ENCODE data around the gene STRA6. TPM values are rescaled to one million over a fixed set of nuclear protein-coding genes. Genes with fewer than 3 reads are reported as not detected.
A peak's percentile ranks its signal among the peaks of the same experiment; 100 is the strongest.

STRA6 gene
- polyA plus RNA-seq, 4 donors: 23.9 to 57.7 (median 40.7) TPM

DNA sequence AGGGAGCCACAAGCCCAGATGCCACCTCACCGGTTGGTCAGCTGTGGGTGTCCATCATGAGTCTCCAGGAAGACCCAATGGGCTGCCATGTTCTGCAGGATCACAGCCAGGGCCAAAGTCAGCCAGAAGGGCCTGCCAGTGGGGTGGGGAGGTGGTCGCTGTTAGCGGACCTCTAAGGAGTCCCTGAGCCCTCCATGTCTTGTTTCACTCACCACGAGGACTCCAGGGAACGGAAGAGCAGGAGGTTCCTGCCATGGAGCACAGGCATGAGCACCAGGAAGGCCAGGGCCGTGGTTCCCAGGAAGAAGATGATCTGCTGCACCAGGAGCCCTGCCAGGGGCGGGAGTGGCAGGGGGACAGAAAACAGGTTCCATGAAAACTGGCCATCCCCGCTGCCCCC is 20.5 kb downstream of the STRA6 start:
- no peak for DNase-seq (ENCODE audit: low read depth in 4 of 4, low spot score in 3 of 4)

DNA sequence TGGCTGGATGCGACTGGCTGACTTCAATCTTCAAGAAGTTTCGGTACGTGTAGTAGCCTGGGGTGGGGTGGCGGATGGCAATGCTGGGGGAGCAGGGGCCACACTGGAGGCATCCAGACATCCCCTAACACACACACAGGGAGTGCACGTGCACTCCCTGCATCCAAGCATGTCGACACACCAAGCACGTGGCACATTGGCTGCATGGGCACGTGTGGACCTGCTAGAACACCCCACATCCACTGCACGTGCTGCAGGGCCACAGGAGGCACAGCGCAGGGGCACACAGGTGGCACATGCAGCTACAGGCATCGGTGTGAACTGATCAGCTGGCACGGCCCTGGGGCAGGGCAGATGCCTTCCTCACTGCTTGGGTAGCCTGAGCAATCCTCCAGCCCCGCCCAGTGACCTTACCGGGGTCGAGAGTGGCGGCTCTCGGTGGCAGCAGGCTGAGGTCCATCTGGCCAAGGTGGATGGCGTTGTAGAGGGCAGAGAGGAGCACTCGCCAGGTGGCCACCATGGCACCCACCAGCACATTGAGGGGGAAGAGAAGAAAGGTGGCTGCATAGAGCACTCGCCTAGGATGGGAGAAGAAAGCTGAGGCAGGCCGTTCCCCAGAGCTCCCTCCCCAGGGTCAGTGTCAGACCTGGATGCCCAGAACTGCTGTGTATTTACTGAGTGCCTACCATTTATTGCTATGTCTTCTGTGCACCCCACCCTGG is 21.5 kb downstream of the STRA6 start:
- no peak for DNase-seq (ENCODE audit: low read depth in 4 of 4, low spot score in 3 of 4)

DNA sequence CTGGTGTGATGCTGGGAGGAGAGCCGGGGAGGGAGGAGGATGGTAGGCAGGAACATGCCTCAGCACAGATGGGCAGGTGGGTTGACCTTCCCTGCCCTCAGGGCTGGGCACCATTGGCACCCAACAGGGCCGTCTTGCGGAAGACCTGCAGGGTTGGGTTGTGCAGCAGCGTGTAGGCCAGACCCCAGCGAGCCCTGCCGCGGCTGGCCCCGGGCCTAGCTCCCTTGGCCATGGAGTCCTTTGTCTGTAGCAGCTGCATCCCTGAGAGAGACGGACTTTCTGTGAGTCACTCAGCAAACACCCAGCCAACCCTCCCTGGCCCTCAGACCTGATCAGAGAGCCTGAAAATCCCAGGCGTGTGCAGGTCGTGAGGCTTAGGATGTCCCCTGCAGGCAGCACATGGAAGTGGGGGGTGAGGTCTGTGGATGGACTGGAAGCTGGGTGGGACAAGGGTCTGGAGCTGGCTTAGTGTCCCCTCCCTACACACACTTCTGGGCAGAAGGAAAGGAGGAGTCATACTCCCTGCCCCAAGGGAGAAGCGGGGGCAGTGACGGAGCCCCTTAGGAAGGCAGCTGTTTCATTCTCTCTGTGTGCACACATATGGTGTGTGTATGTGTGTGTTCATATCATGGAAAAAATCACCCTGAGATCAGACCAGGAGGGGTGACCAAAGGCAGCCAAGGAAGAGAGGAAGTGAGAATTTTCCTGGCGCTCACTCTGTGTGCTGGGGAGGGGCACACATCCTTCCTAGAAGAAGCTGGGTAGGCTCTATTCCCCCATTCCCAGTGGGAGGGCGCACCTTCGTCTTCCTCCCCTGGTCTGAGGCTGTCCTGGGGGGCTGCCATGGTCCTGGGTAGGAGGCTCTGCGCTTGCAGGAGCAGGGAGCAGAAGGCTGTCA is 22.4 kb downstream of the STRA6 start:
- no peak for DNase-seq (ENCODE audit: low read depth in 4 of 4, low spot score in 3 of 4)

DNA sequence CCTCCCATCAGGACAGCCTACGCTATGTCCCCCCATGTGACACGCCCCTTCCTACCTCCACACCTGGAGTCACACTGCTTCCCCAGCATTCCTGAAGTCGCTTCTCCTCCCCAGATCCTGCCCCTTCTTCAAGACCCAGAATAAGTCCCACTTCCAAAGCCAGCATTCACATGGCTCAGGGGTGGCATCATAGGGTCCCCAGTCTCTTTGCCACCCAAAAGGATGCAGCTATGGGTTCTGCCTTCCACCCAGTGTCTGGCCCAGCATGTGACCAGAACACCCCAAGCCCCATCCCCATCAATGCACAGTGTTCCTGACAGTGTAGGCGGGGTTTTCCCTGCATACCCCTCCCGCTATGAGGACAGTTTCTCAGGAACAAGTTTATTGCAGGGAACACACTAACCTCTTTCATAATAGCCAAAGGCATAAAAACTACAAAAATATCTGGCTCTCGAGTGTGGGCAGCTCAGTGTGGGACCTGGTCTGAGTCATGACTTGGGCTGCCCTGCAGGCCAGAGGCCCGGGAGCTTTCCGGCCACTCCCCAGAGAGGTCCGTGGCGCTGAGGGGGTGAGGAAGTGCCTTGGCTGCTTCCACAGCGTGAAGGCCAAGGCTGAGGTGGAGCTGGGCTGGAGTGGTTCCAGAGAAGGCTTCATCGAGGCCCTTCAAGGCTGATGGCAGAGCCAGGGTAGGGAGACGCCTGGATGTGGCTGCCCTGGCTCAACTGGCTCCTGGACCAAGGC is 23.3 kb downstream of the STRA6 start:
- no peak for DNase-seq (ENCODE audit: low read depth in 4 of 4, low spot score in 3 of 4)

DNA sequence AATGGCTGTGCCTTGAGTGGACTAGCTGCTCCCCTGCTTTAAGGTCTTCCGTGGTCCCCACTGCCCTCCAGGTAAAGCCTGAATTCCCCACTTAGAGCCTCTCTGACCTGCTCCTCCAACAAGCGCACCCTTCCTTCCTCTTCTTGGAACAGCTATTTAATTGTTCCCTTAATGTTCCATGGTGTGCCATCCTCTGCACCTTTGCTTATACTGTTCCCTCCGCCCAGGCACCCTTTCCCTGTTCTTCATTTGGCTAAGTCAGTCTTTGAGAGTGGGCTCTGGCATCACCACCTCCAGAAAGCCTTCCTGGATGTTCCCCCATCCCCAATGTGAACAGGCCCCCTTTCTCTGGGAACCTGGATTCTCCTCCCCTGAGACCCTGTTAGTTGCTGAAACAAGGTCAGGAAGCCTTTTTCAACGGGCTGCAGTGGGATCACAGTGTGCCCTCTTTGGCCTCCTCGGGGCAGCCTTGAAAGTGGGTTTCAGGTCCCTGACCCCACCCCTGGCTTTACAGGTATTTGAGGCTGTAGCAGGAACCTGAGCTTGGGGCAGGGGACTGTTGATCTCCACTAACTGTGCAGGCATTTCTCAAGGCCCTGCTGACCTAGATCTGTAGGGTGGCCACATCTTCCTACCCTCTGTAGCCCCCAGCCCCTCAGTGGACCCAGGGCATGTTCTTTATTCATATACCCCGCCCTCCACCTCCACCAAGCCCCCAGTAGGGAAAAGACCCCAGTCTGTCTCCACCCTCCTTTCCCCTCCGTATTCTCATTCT is 24.1 kb downstream of the STRA6 start:
- no peak for DNase-seq (ENCODE audit: low read depth in 4 of 4, low spot score in 3 of 4)

DNA sequence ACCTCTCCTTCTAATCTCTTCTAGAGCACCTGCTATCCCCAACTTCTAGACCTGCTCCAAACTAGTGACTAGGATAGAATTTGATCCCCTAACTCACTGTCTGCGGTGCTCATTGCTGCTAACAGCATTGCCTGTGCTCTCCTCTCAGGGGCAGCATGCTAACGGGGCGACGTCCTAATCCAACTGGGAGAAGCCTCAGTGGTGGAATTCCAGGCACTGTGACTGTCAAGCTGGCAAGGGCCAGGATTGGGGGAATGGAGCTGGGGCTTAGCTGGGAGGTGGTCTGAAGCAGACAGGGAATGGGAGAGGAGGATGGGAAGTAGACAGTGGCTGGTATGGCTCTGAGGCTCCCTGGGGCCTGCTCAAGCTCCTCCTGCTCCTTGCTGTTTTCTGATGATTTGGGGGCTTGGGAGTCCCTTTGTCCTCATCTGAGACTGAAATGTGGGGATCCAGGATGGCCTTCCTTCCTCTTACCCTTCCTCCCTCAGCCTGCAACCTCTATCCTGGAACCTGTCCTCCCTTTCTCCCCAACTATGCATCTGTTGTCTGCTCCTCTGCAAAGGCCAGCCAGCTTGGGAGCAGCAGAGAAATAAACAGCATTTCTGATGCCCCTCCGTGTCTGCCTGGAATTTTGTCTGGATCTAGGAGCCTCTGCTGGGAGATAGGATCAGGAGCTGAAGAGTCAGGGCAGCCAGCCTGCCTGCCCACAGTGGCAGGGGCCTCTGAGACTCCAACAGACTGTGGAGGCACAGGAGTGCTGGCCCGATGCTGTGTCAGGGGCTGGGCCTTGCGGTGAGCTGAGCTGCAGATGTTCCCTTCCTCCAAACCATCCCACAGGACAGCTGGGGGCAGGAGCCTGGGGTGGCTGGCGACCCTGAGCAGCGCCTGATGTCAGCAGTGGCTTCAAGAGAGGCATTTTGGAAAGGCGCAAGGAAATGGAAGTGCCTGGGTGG is 26.0 kb downstream of the STRA6 start:
- no peak for DNase-seq (ENCODE audit: low read depth in 4 of 4, low spot score in 3 of 4)

DNA sequence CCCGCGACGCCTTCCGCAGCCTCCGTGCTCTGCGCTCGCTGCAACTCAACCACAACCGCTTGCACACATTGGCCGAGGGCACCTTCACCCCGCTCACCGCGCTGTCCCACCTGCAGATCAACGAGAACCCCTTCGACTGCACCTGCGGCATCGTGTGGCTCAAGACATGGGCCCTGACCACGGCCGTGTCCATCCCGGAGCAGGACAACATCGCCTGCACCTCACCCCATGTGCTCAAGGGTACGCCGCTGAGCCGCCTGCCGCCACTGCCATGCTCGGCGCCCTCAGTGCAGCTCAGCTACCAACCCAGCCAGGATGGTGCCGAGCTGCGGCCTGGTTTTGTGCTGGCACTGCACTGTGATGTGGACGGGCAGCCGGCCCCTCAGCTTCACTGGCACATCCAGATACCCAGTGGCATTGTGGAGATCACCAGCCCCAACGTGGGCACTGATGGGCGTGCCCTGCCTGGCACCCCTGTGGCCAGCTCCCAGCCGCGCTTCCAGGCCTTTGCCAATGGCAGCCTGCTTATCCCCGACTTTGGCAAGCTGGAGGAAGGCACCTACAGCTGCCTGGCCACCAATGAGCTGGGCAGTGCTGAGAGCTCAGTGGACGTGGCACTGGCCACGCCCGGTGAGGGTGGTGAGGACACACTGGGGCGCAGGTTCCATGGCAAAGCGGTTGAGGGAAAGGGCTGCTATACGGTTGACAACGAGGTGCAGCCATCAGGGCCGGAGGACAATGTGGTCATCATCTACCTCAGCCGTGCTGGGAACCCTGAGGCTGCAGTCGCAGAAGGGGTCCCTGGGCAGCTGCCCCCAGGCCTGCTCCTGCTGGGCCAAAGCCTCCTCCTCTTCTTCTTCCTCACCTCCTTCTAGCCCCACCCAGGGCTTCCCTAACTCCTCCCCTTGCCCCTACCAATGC is 27.1 kb downstream of the STRA6 start:
- no peak for DNase-seq (ENCODE audit: low read depth in 4 of 4, low spot score in 3 of 4)

DNA sequence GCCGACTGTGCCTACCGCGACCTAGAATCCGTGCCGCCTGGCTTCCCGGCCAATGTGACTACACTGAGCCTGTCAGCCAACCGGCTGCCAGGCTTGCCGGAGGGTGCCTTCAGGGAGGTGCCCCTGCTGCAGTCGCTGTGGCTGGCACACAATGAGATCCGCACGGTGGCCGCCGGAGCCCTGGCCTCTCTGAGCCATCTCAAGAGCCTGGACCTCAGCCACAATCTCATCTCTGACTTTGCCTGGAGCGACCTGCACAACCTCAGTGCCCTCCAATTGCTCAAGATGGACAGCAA is 27.7 kb downstream of the STRA6 start:
- DNase-seq (ENCODE audit: low read depth in 4 of 4, low spot score in 3 of 4): no peak

DNA sequence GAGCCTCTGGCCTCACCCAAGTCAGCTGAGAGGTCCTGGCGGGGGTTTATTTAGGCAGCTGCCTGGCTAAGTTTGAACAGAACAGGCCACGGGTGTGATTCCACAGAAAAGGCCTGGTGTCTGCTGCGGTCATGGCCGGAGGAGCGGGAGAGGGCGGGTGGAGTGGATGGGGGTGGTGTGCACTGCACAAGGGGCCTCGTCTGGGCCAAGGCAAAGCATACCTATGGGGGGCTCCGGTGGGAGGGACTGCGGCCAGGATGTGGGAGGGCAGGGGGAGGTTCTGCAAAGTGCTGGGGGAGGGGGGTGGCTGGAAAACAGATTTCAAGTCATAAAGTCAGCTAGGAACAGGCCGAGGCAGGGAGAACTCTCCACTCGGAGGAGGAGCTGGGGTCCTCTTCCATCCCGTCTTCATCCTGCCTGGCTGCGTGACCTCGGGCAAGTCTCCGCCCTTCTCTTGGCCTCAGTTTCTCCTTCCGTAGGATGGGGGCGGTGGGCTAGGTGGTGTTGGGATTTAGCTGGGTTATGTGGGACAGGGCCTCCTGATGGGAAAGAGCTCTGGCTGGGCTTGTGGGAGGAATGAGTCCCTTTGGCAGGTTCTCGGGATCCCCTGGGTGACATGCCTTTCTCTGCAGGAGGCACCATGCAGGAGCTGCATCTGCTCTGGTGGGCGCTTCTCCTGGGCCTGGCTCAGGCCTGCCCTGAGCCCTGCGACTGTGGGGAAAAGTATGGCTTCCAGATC is 28.2 kb downstream of the STRA6 start:
- no peak for DNase-seq (ENCODE audit: low read depth in 4 of 4, low spot score in 3 of 4)

DNA sequence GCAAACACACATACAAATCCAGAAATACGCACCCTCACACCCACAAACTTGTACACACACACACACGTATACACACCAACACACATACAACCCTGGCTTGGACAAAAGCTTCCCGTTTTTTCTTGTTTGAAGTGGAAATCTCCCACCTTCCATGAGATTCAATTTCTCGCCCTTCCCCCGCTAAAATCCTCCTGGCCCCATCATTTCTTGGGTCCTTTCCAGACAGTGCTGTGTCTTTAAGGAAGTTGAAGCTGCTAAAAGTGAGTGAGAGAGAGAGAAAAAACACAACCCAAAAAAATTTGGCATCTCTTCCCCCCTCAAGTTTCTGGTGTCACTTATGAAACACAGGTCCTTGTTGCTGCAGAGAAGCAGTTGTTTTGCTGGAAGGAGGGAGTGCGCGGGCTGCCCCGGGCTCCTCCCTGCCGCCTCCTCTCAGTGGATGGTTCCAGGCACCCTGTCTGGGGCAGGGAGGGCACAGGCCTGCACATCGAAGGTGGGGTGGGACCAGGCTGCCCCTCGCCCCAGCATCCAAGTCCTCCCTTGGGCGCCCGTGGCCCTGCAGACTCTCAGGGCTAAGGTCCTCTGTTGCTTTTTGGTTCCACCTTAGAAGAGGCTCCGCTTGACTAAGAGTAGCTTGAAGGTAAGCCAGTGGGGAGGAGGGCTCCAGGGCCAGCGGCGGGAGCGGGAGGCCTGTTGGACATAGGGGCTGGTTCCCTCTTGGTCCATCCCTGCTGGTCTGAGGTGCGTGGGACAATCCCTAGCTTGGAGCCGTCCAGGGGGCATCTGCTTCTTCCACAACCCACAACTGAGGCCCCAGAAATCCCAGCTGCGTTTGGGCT is 29.0 kb downstream of the STRA6 start, which contains the start of gene ISLR:
TSS of gene ISLR (plus strand) at position 331 of the 839 bp plus-strand sequence. CDS start 1,149 bp downstream, outside the sequence.
- peak in 1 of 4 donors; percentile 52 for DNase-seq (ENCODE audit: low read depth in 4 of 4, low spot score in 3 of 4)

DNA sequence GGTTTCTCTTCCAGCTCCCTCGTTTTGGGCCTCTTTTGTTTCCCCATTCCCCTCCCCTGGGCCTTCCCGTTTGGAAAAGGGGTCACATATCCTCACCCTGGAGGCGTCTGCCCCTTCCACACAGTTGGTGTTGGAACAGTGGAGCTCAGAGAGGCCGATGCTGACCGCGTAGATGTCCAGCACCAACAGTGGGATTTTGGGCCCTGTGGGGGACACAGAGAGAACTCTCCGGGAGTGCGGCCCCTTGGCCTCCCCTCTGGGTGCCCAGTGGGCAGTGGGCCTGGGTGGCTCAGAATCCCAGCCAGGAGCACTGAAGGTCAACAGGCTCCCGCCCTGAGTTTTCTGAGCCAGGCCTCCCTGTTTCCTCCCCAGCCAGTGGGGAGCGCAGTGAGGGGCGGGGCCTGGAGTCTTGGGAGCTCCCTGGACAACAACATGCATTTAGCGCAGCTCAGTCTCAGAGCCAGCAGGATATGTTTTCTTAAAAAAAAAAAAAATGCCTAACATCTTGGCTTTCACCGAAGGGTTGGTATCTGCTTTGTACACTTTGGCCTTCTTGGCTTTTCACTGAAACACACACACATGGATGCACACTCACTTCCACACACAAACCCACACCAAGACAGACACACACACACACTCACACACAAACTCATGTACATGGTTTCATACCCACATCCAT is 29.7 kb downstream of the STRA6 start:
- DNase-seq (ENCODE audit: low read depth in 4 of 4, low spot score in 3 of 4): no peak

DNA sequence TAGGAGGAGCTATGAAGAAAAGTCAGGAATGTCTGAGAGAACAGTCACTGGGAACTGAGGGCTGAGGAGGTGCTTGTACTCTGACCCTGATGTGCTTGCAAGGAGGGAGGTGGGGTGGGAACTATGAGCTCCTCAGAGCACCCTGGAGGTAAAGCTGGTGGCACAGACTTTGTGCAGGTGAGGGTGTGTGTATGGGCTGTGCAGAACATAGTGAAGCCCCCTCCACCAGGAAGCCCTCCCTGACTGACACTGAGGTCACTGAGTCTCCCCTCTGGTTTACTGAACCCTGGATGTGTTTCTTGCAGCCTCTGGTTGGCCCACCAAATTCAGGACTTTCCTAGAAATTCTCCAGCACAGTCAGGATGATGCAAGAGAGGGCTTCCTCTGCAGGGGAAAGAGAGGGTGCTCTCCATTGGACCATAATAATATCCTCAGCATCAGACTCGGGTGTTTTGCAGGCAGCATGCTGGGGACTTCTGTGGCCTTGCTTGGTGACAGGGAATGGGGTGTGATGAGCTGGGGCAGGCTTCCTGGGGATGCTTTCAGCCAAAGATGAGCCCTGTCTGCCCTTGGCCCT is 30.5 kb downstream of the STRA6 start:
- DNase-seq (ENCODE audit: low read depth in 4 of 4, low spot score in 3 of 4): no peak

DNA sequence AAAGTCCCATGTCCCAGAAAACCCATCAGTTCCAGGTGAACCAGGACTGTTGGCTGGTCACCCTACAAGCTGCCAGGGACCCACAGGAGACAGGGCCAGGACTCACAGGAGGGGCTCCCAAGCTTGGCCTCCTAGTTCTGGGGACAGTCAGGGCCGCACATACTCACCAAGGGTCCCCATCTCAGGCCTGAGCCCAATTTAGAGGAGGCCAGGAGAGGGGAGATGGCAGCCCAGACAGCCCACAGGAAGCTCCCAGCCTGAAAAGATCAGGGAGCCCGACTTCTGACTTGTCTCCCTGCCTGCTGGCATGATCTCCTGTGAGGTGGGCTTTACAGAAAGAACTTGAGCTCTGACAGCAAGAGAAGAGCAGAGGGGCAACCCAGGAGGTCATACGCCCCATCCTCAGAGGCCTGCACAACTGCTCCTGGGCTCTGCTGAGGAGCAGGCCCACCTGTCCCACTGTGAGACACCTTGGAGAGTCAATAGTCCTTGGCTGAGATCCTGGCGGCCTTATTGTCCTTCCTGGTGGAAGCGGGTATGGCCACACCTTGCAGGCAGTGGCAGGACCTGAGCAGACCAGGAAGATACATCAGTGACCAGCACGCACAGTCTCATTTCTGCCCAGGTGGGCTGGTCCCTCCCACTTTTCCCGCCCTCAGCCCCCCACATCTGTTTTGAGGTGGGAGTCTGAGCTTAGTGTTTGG is 31.6 kb downstream of the STRA6 start:
- no peak for DNase-seq (ENCODE audit: low read depth in 4 of 4, low spot score in 3 of 4)

DNA sequence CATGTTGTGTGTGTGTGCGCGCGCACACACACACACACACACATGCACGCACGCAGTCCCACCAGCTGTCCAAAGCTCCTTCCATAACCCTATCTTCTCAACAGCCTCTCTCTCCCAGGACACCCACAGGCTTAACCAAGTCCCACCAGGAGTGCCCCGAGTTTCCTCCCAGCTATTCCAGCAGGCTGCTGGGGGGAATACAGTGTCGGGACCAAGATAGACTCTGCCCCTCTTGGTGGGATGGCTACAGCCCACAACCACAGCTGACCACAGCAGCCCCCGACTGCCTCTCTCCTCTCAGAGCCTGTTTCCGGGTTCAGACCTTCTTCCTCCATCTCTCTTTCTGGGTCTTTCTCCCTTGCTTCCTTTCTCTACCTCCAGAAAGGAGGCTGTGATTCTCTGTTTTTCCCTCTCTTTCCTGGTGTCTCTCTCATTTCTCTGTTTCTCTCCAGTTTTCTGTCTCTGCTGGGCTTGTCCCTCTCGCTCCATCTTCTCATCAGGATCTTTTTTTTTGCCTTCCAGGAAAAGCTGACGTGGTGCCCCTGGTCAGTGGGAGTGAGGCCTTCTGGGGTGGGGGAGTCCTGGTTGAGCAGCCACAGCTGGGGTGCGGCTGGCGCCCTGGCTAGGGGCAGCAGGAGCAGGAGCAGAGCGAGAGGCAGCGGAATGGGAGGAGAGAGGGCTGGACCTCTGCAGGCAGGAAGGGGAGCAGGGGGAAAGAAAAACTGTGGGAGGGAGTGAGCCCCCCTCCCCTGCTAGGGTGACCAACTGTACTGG is 32.3 kb downstream of the STRA6 start:
- DNase-seq (ENCODE audit: low read depth in 4 of 4, low spot score in 3 of 4): no peak

All from left renal pelvis (tissue), 4 donors.